ACC112 (cell line): ENCODE data around the gene HBD.
"Not testable (repeated sequence)": the region's sequence is repeated elsewhere in the genome, so short reads cannot be mapped to it uniquely, and the experiment has no call there.

Experiments used
- H2AFZ ChIP-seq: fragments of 200-600 bp; sonication (generic); one replicate; pipeline ENCODE4 v1.6.0; 2017; ENCODE audit warnings: antibody characterized with exemption, low read length; ENCODE audit not compliant: unreplicated experiment
- H3K27ac ChIP-seq: fragments of 200-600 bp; sonication (generic); 2 replicates; pipeline ENCODE4 v1.5.1; 2014; ENCODE audit warnings: low read depth, mild to moderate bottlenecking, antibody characterized with exemption, low read length, moderate library complexity
- H3K27me3 ChIP-seq: fragments of 200-600 bp; sonication (generic); 2 replicates; pipeline ENCODE4 v1.6.1; 2014; ENCODE audit warnings: mild to moderate bottlenecking, antibody characterized with exemption, low read length, moderate library complexity, mixed read lengths; ENCODE audit not compliant: insufficient read depth
- H3K36me3 ChIP-seq: fragments of 200-600 bp; sonication (generic); 2 replicates; pipeline ENCODE4 v1.6.1; 2016; ENCODE audit warnings: mild to moderate bottlenecking, antibody characterized with exemption, low read length, moderate library complexity, mixed read lengths; ENCODE audit not compliant: insufficient read depth
- H3K4me1 ChIP-seq: fragments of 200-600 bp; sonication (generic); one replicate; pipeline ENCODE4 v1.6.1; 2016; ENCODE audit warnings: low read length, mixed read lengths; ENCODE audit not compliant: insufficient read depth, unreplicated experiment, control insufficient read depth
- H3K4me3 ChIP-seq: fragments of 200-600 bp; sonication (generic); 2 replicates; pipeline ENCODE4 v1.5.1; 2014; ENCODE audit warnings: mild to moderate bottlenecking, low read depth, low read length
- H3K79me2 ChIP-seq: fragments of 200-600 bp; sonication (generic); one replicate; pipeline ENCODE4 v1.6.0; 2016; ENCODE audit warnings: low read length; ENCODE audit not compliant: control insufficient read depth, unreplicated experiment, insufficient read depth

The HBD gene

GRCh38 chr11:5253440-5253839 lies 19.2 kb upstream of the HBD start:
- peaks cover 15% of the 10 kb centered on the region for H3K27me3 ChIP-seq
- H3K27ac ChIP-seq, H3K4me3 ChIP-seq, H3K79me2 ChIP-seq, H3K4me1 ChIP-seq, H3K36me3 ChIP-seq, H2AFZ ChIP-seq: not testable (repeated sequence)

- H3K4me1 ChIP-seq, result no peaks in the 10 kb centered on the region
- H3K27ac ChIP-seq, result no peak overlapping the region
- H3K79me2 ChIP-seq, result no peaks in the 10 kb centered on the region
- H3K4me3 ChIP-seq, result no peak overlapping the region
- H3K27me3 ChIP-seq, result peaks cover 15% of the 10 kb centered on the region
- H2AFZ ChIP-seq, result no peak overlapping the region
- no peaks in the 10 kb centered on the region for H3K36me3 ChIP-seq
Observed at GRCh38 chr11:5252919-5253265, 18.6 kb upstream of the HBD start.

GRCh38 chr11:5252192-5252918 lies 18.1 kb upstream of the HBD start:
- peaks cover 15% of the 10 kb centered on the region for H3K27me3 ChIP-seq
- H3K36me3 ChIP-seq, result no peaks in the 10 kb centered on the region
- no peak overlapping the region for H2AFZ ChIP-seq
- H3K4me3 ChIP-seq, result no peak overlapping the region
- no peak overlapping the region for H3K27ac ChIP-seq
- no peaks in the 10 kb centered on the region for H3K79me2 ChIP-seq
- H3K4me1 ChIP-seq, result no peaks in the 10 kb centered on the region

GRCh38 chr11:5251746-5252145 lies 17.5 kb upstream of the HBD start:
- H3K27ac ChIP-seq, result no peak overlapping the region
- H3K4me1 ChIP-seq, result no peaks in the 10 kb centered on the region
- no peaks in the 10 kb centered on the region for H3K79me2 ChIP-seq

GRCh38 chr11:5250543-5251204 lies 16.4 kb upstream of the HBD start:
- no peak overlapping the region for H2AFZ ChIP-seq
- H3K27ac ChIP-seq, result no peak overlapping the region
- no peaks in the 10 kb centered on the region for H3K79me2 ChIP-seq
- no peak overlapping the region for H3K4me3 ChIP-seq
- H3K36me3 ChIP-seq, result no peaks in the 10 kb centered on the region
- H3K27me3 ChIP-seq, result peaks cover 15% of the 10 kb centered on the region
- H3K4me1 ChIP-seq, result no peaks in the 10 kb centered on the region

More at GRCh38 chr11:5251746-5252145, 17.5 kb upstream of the HBD start:
- no peak overlapping the region for H3K4me3 ChIP-seq
- H3K36me3 ChIP-seq, result no peaks in the 10 kb centered on the region
- no peak overlapping the region for H2AFZ ChIP-seq
- H3K27me3 ChIP-seq, result peaks cover 15% of the 10 kb centered on the region

GRCh38 chr11:5249807-5250396 lies 15.6 kb upstream of the HBD start, which contains the start of gene HBG1:
TSS of gene HBG1 (minus strand) at chr11:5249857. CDS start at chr11:5249804, 53 bp downstream.
- H3K27me3 ChIP-seq, result peaks cover 18% of the 10 kb centered on the region
- not testable (repeated sequence) for H3K4me1 ChIP-seq, H3K79me2 ChIP-seq, H3K4me3 ChIP-seq, H3K36me3 ChIP-seq, H2AFZ ChIP-seq, H3K27ac ChIP-seq

- H3K27me3 ChIP-seq, result peaks cover 18% of the 10 kb centered on the region
- not testable (repeated sequence) for H3K4me1 ChIP-seq, H3K79me2 ChIP-seq, H3K27ac ChIP-seq, H3K36me3 ChIP-seq, H3K4me3 ChIP-seq, H2AFZ ChIP-seq
Observed at GRCh38 chr11:5248498-5248897, 14.2 kb upstream of the HBD start.

GRCh38 chr11:5247472-5248192 lies 13.3 kb upstream of the HBD start:
- H3K4me1 ChIP-seq, result no peaks in the 10 kb centered on the region
- no peaks in the 10 kb centered on the region for H3K36me3 ChIP-seq
- no peaks in the 10 kb centered on the region for H3K79me2 ChIP-seq
- H2AFZ ChIP-seq, result no peak overlapping the region
- no peak overlapping the region for H3K27ac ChIP-seq
- peaks cover 14% of the 10 kb centered on the region for H3K27me3 ChIP-seq
- no peak overlapping the region for H3K4me3 ChIP-seq

GRCh38 chr11:5246772-5247471 lies 12.6 kb upstream of the HBD start:
- Histone ChIP-seq H3K27me3 (peaks cover 10% of the 10 kb centered on the region), H2AFZ (no peak overlapping the region), H3K4me1 (no peaks in the 10 kb centered on the region), H3K36me3 (no peaks in the 10 kb centered on the region), H3K4me3 (no peak overlapping the region), H3K27ac (no peak overlapping the region), H3K79me2 (no peaks in the 10 kb centered on the region)

- no peaks in the 10 kb centered on the region for H3K4me1 ChIP-seq
- H3K27me3 ChIP-seq, result 0 out of 2 replicates have a peak, but pooled peaks cover 3% of the 10 kb centered on the region
- no peaks in the 10 kb centered on the region for H3K36me3 ChIP-seq
- H3K79me2 ChIP-seq, result no peaks in the 10 kb centered on the region
- no peak overlapping the region for H3K27ac ChIP-seq
- no peak overlapping the region for H3K4me3 ChIP-seq
- no peak overlapping the region for H2AFZ ChIP-seq
Observed at GRCh38 chr11:5245155-5245554, 10.9 kb upstream of the HBD start.
